ENCODE data around the gene GNG8. TPM values are rescaled to one million over a fixed set of nuclear protein-coding genes. Genes with fewer than 3 reads are reported as not detected.

GNG8 gene
- total and polyA plus RNA-seq, 4 donors: 1.7 to 13.7 (median 10.7) TPM; not detected in 1

DNA sequence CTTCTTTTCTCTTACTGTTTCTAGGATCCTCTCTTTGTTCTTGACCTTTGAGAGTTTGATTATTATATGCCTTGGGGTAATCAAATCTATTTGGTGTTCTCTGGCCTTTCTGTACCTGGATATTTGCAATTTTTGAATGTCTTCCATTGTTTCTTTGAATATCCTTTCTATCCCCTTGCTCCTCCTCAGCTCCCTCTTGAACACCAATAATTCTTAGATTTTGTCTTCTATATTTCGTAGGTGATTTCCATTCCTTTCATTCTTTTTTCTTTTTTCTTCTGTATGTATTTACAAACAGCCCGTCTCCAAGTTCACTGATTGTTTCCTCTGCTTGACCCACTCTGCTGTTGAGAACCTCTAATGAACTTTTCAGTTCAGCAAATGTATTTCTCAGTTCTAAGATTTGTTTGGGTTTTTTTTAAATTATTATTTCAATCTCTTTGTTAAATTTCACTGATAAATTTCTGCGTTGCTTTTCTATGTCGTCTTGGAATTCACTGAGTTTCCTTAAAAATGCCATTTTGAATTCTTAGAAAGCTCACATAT is 37.6 kb downstream of the GNG8 start:
- H3K36me3 ChIP-seq (ENCODE audit: control insufficient read depth, insufficient read depth, low read length): peaks cover 6% of the 10 kb centered on the region
- no peak for DNase-seq (ENCODE audit: low read depth in 4 of 6, low spot score in 6 of 6)
- no peak overlapping the region for H3K4me3 ChIP-seq (ENCODE audit: low read depth, low read length)
- no peak overlapping the region for H3K27ac ChIP-seq (ENCODE audit: low read depth, low read length)
- peaks cover 1% of the 10 kb centered on the region for H3K9me3 ChIP-seq (ENCODE audit: control insufficient read depth, insufficient read depth, low read length)
- peaks cover 20% of the 10 kb centered on the region for H3K4me1 ChIP-seq (ENCODE audit: control insufficient read depth, insufficient read depth, low read length)
- no CpG with 5 or more reads among the region's 4 CpGs for WGBS (ENCODE audit: insufficient coverage)
- H3K27me3 ChIP-seq (ENCODE audit: control insufficient read depth, insufficient read depth, low read length): no peaks in the 10 kb centered on the region

DNA sequence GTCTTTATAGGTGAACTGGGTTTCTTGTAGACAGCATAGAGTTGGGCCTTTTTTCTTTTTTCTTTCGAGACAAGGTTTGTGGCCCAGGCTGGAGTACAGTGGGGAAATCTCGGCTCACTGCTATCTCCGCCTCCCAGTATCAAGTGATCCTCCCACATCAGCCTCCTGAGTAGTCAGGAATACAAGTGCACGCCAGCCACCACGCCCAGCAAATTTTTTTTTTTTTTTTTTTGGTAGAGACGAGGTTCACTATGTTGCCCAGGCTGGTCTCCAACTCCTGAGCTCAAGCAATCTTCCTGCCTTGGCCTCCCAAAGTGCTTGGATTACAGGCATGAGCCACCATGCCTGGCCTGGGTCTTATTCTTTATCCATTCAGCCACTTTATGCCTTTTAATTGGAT is 40.0 kb downstream of the GNG8 start:
- H3K9me3 ChIP-seq (ENCODE audit: control insufficient read depth, insufficient read depth, low read length): peaks cover 1% of the 10 kb centered on the region
- H3K4me1 ChIP-seq (ENCODE audit: control insufficient read depth, insufficient read depth, low read length): peaks cover 8% of the 10 kb centered on the region
- DNase-seq (ENCODE audit: low read depth in 4 of 6, low spot score in 6 of 6): no peak
- H3K36me3 ChIP-seq (ENCODE audit: control insufficient read depth, insufficient read depth, low read length): no peaks in the 10 kb centered on the region
- H3K27me3 ChIP-seq (ENCODE audit: control insufficient read depth, insufficient read depth, low read length): no peaks in the 10 kb centered on the region
- 80% methylated on average over 2 of the region's 6 CpGs for WGBS (ENCODE audit: insufficient coverage)
- H3K27ac ChIP-seq (ENCODE audit: low read depth, low read length): no peak overlapping the region
- H3K4me3 ChIP-seq (ENCODE audit: low read depth, low read length): no peak overlapping the region

DNA sequence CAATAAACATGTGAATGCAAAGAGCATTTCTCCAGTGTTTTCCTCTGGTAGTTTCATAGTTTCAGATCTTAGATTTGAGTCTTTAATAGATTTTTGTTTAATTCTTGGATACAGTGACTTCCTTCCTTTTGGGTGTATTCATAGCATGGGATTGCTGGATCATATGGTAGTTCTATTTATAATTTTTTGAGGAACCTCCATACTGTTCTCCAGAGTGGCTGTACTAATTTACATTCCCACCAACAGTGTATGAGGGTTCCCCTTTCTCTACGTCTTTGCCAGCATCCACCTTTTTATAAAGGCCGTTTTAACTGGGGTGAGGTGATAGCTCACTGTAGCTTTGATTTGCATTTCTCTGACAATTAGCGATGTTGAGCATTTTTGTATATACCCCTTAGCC is 44.1 kb downstream of the GNG8 start:
- Histone ChIP-seq H3K36me3 (ENCODE audit: control insufficient read depth, insufficient read depth, low read length) (no peaks in the 10 kb centered on the region), H3K9me3 (ENCODE audit: control insufficient read depth, insufficient read depth, low read length) (no peaks in the 10 kb centered on the region), H3K27ac (ENCODE audit: low read depth, low read length) (no peak overlapping the region), H3K4me3 (ENCODE audit: low read depth, low read length) (no peak overlapping the region), H3K27me3 (ENCODE audit: control insufficient read depth, insufficient read depth, low read length) (no peaks in the 10 kb centered on the region), H3K4me1 (ENCODE audit: control insufficient read depth, insufficient read depth, low read length) (no peaks in the 10 kb centered on the region)
- no peak for DNase-seq (ENCODE audit: low read depth in 4 of 6, low spot score in 6 of 6)
- no CpG with 5 or more reads among the region's 3 CpGs for WGBS (ENCODE audit: insufficient coverage)

DNA sequence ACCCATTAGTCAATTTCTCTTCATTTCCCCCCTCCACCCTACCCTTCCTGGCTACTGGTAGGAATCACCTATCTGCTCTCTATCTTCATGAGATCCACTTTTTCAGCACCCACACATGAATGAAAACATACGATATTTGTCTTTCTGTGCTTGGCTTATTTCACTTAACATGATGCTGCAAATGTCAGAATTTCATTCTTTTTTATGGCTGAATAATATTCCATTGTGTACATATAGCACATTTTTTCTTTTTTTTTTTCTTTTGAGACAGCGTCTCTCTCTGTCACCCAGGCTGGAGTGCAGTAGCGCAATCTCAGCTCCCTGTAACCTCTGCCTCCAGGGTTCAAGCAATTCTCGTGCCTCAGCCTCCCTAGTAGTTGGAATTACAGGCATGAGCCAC is 44.7 kb downstream of the GNG8 start:
- Histone ChIP-seq H3K9me3 (ENCODE audit: control insufficient read depth, insufficient read depth, low read length) (no peaks in the 10 kb centered on the region), H3K4me1 (ENCODE audit: control insufficient read depth, insufficient read depth, low read length) (no peaks in the 10 kb centered on the region), H3K27me3 (ENCODE audit: control insufficient read depth, insufficient read depth, low read length) (no peaks in the 10 kb centered on the region), H3K36me3 (ENCODE audit: control insufficient read depth, insufficient read depth, low read length) (no peaks in the 10 kb centered on the region), H3K27ac (ENCODE audit: low read depth, low read length) (no peak overlapping the region), H3K4me3 (ENCODE audit: low read depth, low read length) (no peak overlapping the region)
- DNase-seq (ENCODE audit: low read depth in 4 of 6, low spot score in 6 of 6): no peak
- WGBS (ENCODE audit: insufficient coverage): 96% methylated on average over 3 of the region's 4 CpGs

DNA sequence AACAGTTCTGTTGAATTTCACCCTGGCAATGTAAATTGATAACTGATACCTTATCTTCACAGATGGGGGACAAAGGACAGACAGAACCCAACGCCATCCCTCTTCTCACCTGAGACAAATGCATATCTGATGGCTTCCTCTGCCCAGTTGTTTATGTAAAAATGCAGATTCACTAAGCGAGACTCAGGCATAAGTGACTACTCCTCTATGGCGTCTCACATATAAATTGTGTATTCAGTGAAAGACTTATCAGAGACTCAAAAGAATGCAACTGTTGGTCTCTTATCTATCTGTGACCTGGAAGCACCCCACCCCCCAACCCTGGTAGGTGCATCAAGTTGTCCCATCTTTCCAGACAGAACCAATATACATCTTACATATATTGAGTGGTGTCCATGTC is 48.1 kb downstream of the GNG8 start:
- no CpG with 5 or more reads among the region's 3 CpGs for WGBS (ENCODE audit: insufficient coverage)
- Histone ChIP-seq H3K9me3 (ENCODE audit: control insufficient read depth, insufficient read depth, low read length) (no peaks in the 10 kb centered on the region), H3K27ac (ENCODE audit: low read depth, low read length) (no peak overlapping the region), H3K4me3 (ENCODE audit: low read depth, low read length) (no peak overlapping the region), H3K27me3 (ENCODE audit: control insufficient read depth, insufficient read depth, low read length) (no peaks in the 10 kb centered on the region), H3K36me3 (ENCODE audit: control insufficient read depth, insufficient read depth, low read length) (no peaks in the 10 kb centered on the region), H3K4me1 (ENCODE audit: control insufficient read depth, insufficient read depth, low read length) (no peaks in the 10 kb centered on the region)
- DNase-seq (ENCODE audit: low read depth in 4 of 6, low spot score in 6 of 6): no peak

DNA sequence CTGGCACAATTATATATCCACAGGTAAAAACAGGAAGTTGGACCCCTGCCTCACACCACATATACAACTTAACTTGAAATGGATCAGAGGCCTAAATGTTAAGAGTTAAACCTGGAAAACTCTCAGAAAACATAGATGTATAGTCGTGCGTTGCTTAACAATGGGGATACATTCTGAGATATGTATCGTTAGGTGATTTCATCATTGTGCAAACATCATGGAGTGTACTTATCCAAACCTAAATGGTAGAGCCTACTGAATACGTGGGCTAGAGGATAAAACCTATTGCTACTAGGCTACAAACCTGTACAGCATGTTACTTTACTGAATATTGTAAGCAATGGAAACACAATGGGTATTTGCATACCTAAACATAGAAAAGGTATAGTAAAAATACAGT is 49.7 kb downstream of the GNG8 start:
- Histone ChIP-seq H3K36me3 (ENCODE audit: control insufficient read depth, insufficient read depth, low read length) (no peaks in the 10 kb centered on the region), H3K4me3 (ENCODE audit: low read depth, low read length) (no peak overlapping the region), H3K4me1 (ENCODE audit: control insufficient read depth, insufficient read depth, low read length) (no peaks in the 10 kb centered on the region), H3K27me3 (ENCODE audit: control insufficient read depth, insufficient read depth, low read length) (no peaks in the 10 kb centered on the region), H3K9me3 (ENCODE audit: control insufficient read depth, insufficient read depth, low read length) (no peaks in the 10 kb centered on the region), H3K27ac (ENCODE audit: low read depth, low read length) (no peak overlapping the region)
- 100% methylated on average over 3 of the region's 4 CpGs for WGBS (ENCODE audit: insufficient coverage)
- no peak for DNase-seq (ENCODE audit: low read depth in 4 of 6, low spot score in 6 of 6)

DNA sequence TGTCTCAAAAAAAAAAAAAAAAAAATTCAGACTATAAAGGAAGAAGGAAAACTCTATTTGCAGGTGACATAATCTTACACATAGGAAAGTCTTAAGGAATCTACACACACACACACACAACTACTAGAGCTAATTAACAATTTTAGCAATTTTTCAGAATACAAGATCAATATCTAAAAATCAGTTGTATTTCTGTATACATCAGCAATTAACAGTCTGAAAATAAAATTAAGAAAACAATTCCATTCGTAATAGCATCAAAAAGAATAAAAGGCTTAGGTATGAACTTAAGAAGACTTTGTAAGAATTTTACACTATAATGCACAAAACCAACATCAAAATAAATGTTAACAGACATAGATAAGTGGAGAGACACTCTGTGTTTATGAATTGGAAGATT is 50.5 kb downstream of the GNG8 start:
- Histone ChIP-seq H3K4me3 (ENCODE audit: low read depth, low read length) (no peak overlapping the region), H3K4me1 (ENCODE audit: control insufficient read depth, insufficient read depth, low read length) (no peaks in the 10 kb centered on the region), H3K36me3 (ENCODE audit: control insufficient read depth, insufficient read depth, low read length) (no peaks in the 10 kb centered on the region), H3K9me3 (ENCODE audit: control insufficient read depth, insufficient read depth, low read length) (no peaks in the 10 kb centered on the region), H3K27ac (ENCODE audit: low read depth, low read length) (no peak overlapping the region), H3K27me3 (ENCODE audit: control insufficient read depth, insufficient read depth, low read length) (no peaks in the 10 kb centered on the region)
- no CpG with 5 or more reads among the region's 1 CpG for WGBS (ENCODE audit: insufficient coverage)
- no peak for DNase-seq (ENCODE audit: low read depth in 4 of 6, low spot score in 6 of 6)

Other genes starting within 250 kb of the GNG8 start
- gene CCDC8, start 222.6 kb downstream of the GNG8 start, total RNA-seq: 10 to 100 TPM; 16.6 to 37.9 TPM
- gene CCDC8, start 222.6 kb downstream of the GNG8 start, polyA plus RNA-seq (ENCODE audit: insufficient read length in 2 of 2): 10 to 100 TPM; 13.2 to 15.2 TPM
- gene PNMA8C, start 207.3 kb downstream of the GNG8 start, total RNA-seq: 10 to 100 TPM in 1 of 2 donors, 1 to 10 TPM in 1; 8.7 to 21.1 TPM
- 10 to 100 TPM; 23.7 to 31.9 TPM for gene PNMA8C, start 207.3 kb downstream of the GNG8 start, polyA plus RNA-seq (ENCODE audit: insufficient read length in 2 of 2)
- 10 to 100 TPM; 85.6 to 93.0 TPM for gene PNMA8A, start 164.6 kb downstream of the GNG8 start, total RNA-seq
- gene PNMA8A, start 164.6 kb downstream of the GNG8 start, polyA plus RNA-seq (ENCODE audit: insufficient read length in 2 of 2): 100 to 1,000 TPM in 1 of 2 donors, 10 to 100 TPM in 1; 89.7 to 105 TPM
- 10 to 100 TPM; 10.6 to 17.7 TPM for gene PNMA8B, start 140.3 kb downstream of the GNG8 start, total RNA-seq
- 10 to 100 TPM; 30.2 to 31.0 TPM for gene PNMA8B, start 140.3 kb downstream of the GNG8 start, polyA plus RNA-seq (ENCODE audit: insufficient read length in 2 of 2)
- 100 to 1,000 TPM; 219 to 329 TPM for gene CALM3, start 34.9 kb downstream of the GNG8 start, total RNA-seq
- 1,000 to 10,000 TPM; 1,556 to 1,593 TPM for gene CALM3, start 34.9 kb downstream of the GNG8 start, polyA plus RNA-seq (ENCODE audit: insufficient read length in 2 of 2)
- gene PTGIR, start 11.1 kb downstream of the GNG8 start, total RNA-seq: 1 to 10 TPM in 1 of 2 donors, under 1 TPM in 1; 0.77 to 1.9 TPM
- under 1 TPM; 0.62 to 0.65 TPM for gene PTGIR, start 11.1 kb downstream of the GNG8 start, polyA plus RNA-seq (ENCODE audit: insufficient read length in 2 of 2)
- gene DACT3, start 25.0 kb upstream of the GNG8 start, total RNA-seq: 10 to 100 TPM; 12.8 to 18.4 TPM
- 10 to 100 TPM; 50.0 to 50.8 TPM for gene DACT3, start 25.0 kb upstream of the GNG8 start, polyA plus RNA-seq (ENCODE audit: insufficient read length in 2 of 2)
- 10 to 100 TPM in 1 of 2 donors, 1 to 10 TPM in 1; 8.0 to 20.1 TPM for gene PRKD2, start 80.9 kb upstream of the GNG8 start, total RNA-seq
- gene PRKD2, start 80.9 kb upstream of the GNG8 start, polyA plus RNA-seq (ENCODE audit: insufficient read length in 2 of 2): 10 to 100 TPM; 28.9 to 30.4 TPM
- gene FKRP, start 109.9 kb upstream of the GNG8 start, total RNA-seq: 10 to 100 TPM; 11.4 to 17.8 TPM
- 10 to 100 TPM; 23.3 to 36.7 TPM for gene FKRP, start 109.9 kb upstream of the GNG8 start, polyA plus RNA-seq (ENCODE audit: insufficient read length in 2 of 2)
- gene STRN4, start 110.2 kb upstream of the GNG8 start, total RNA-seq: 10 to 100 TPM; 42.4 to 75.5 TPM
- gene STRN4, start 110.2 kb upstream of the GNG8 start, polyA plus RNA-seq (ENCODE audit: insufficient read length in 2 of 2): 100 to 1,000 TPM; 121 to 155 TPM
- 1 to 10 TPM; 7.1 to 9.5 TPM for gene SLC1A5, start 152.4 kb upstream of the GNG8 start, total RNA-seq
- 1 to 10 TPM; 6.4 to 7.4 TPM for gene SLC1A5, start 152.4 kb upstream of the GNG8 start, polyA plus RNA-seq (ENCODE audit: insufficient read length in 2 of 2)
- gene AP2S1, start 214.6 kb upstream of the GNG8 start, total RNA-seq: 100 to 1,000 TPM in 1 of 2 donors, 10 to 100 TPM in 1; 91.3 to 141 TPM
- gene AP2S1, start 214.6 kb upstream of the GNG8 start, polyA plus RNA-seq (ENCODE audit: insufficient read length in 2 of 2): 100 to 1,000 TPM; 157 to 171 TPM
- gene ARHGAP35, start 224.8 kb upstream of the GNG8 start, total RNA-seq: 10 to 100 TPM; 47.9 to 85.0 TPM
- gene ARHGAP35, start 224.8 kb upstream of the GNG8 start, polyA plus RNA-seq (ENCODE audit: insufficient read length in 2 of 2): 100 to 1,000 TPM; 101 to 121 TPM